ENCODE results near the gene LONP2.

- TF ChIP-seq CTCF (IDR thresholded peaks at IDR 0.05; ENCODE audit: low read length) (no peak), EZH2 (IDR thresholded peaks at IDR 0.05; ENCODE audit: borderline replicate concordance, low read length) (no peak)
Measured at GRCh38 chr16:48261569-48261968, 17.5 kb downstream of the LONP2 start.
